GM12892 (cell line): ENCODE measurements around the gene ATAD3A.
"Not testable (repeated sequence)": the region's sequence is repeated elsewhere in the genome, so short reads cannot be mapped to it uniquely, and the experiment has no call there.

Experiments used
- DNase-seq: peaks from one replicate; pipeline ENCODE4 v3.0.0; 2011; ENCODE audit not compliant: insufficient read length
- FAIRE-seq: peaks from 2 replicates; lab custom pipeline; 2011; peaks lifted over from hg19 to GRCh38; lab: Jason Lieb, UNC
- POLR2A ChIP-seq: IDR thresholded peaks from 2 replicates; pipeline ENCODE4 v1.6.1; 2011; ENCODE audit warnings: low read depth, low read length, control low read depth
- POLR2AphosphoS5 ChIP-seq: IDR thresholded peaks from 2 replicates; pipeline ENCODE4 v1.6.1; 2011; ENCODE audit warnings: low read depth, low read length, control low read depth
- TAF1 ChIP-seq: IDR thresholded peaks from 2 replicates; pipeline ENCODE4 v1.6.1; 2011; ENCODE audit warnings: low read depth, mild to moderate bottlenecking, control low read depth, low read length, borderline replicate concordance

Gene ATAD3A

GRCh38 chr1:1527092-1527816, 15.3 kb downstream of the ATAD3A start:
- no peak for FAIRE-seq
- DNase-seq, result no peak
- TF ChIP-seq POLR2A (no peak), POLR2AphosphoS5 (no peak), TAF1 (no peak)

GRCh38 chr1:1528301-1529267, 16.6 kb downstream of the ATAD3A start:
- DNase-seq (no peak), FAIRE-seq (no peak)
- TF ChIP-seq TAF1 (no peak), POLR2A (no peak), POLR2AphosphoS5 (no peak)

- no peak for FAIRE-seq
- no peak for TF ChIP-seq TAF1
- TF ChIP-seq POLR2AphosphoS5, result no peak
- no peak for TF ChIP-seq POLR2A
- no peak for DNase-seq
These were observed 17.4 kb downstream of the ATAD3A start for GRCh38 chr1:1529321-1529720.

- DNase-seq (no peak), FAIRE-seq (no peak)
- TF ChIP-seq TAF1 (no peak), POLR2AphosphoS5 (no peak), POLR2A (no peak)
These were observed 18.0 kb downstream of the ATAD3A start for GRCh38 chr1:1529936-1530335.

- TF ChIP-seq TAF1, result no peak
- TF ChIP-seq POLR2A, result no peak
- TF ChIP-seq POLR2AphosphoS5, result no peak
- FAIRE-seq, result no peak
These were observed 20.0 kb downstream of the ATAD3A start for GRCh38 chr1:1531947-1532346.

GRCh38 chr1:1533176-1533893, 21.4 kb downstream of the ATAD3A start:
- not testable (repeated sequence) for FAIRE-seq, DNase-seq

More at GRCh38 chr1:1531947-1532346, 20.0 kb downstream of the ATAD3A start:
- no peak for DNase-seq

GRCh38 chr1:1533894-1534291, 21.9 kb downstream of the ATAD3A start:
- FAIRE-seq, DNase-seq: not testable (repeated sequence)

GRCh38 chr1:1534401-1535154, 22.6 kb downstream of the ATAD3A start:
- DNase-seq, result no peak
- no peak for TF ChIP-seq POLR2A
- TF ChIP-seq TAF1, result no peak
- TF ChIP-seq POLR2AphosphoS5, result no peak
- FAIRE-seq, result no peak

GRCh38 chr1:1535201-1536018, 23.4 kb downstream of the ATAD3A start:
- DNase-seq (no peak), FAIRE-seq (no peak)
- TF ChIP-seq TAF1 (no peak), POLR2A (no peak), POLR2AphosphoS5 (no peak)
